GM23338 (cell line): Measurements from ENCODE around the gene FN3K.

ENCODE experiments used
- CREB1 ChIP-seq: fragments of 250-450 bp; sonication (Bioruptor Pico); IDR thresholded peaks from 2 replicates; pipeline ENCODE4 v1.5.0; 2020; ENCODE audit warnings: low read depth, mild to moderate bottlenecking, moderate library complexity
- EZH2 ChIP-seq: fragments of 200-600 bp; sonication (generic); IDR thresholded peaks from one replicate; pipeline ENCODE4 v1.8.0; 2017; ENCODE audit warnings: antibody characterized with exemption, mild to moderate bottlenecking, low read depth; ENCODE audit not compliant: unreplicated experiment
- EZH2phosphoT487 ChIP-seq: fragments of 200-600 bp; sonication (generic); IDR thresholded peaks from one replicate; pipeline ENCODE4 v1.8.1; 2018; ENCODE audit warnings: antibody characterized with exemption; ENCODE audit not compliant: unreplicated experiment
- JUNB ChIP-seq: IDR thresholded peaks from one replicate; pipeline ENCODE4 v1.6.1; 2016; ENCODE audit warnings: antibody characterized with exemption; ENCODE audit not compliant: unreplicated experiment
- NANOG ChIP-seq: IDR thresholded peaks from 2 replicates; pipeline ENCODE4 v1.6.1; 2016; ENCODE audit warnings: antibody characterized with exemption, borderline replicate concordance
- POLR2AphosphoS5 ChIP-seq: IDR thresholded peaks from 2 replicates; pipeline ENCODE4 v1.6.1; 2016; ENCODE audit warnings: antibody characterized with exemption, low read depth
- STAT1 ChIP-seq: IDR thresholded peaks from one replicate; pipeline ENCODE4 v1.6.1; 2016; ENCODE audit warnings: antibody characterized with exemption; ENCODE audit not compliant: unreplicated experiment
- ZNF114 ChIP-seq: fragments of 250-450 bp; sonication (Bioruptor Pico); IDR thresholded peaks from 2 replicates; pipeline ENCODE4 v1.5.0; 2020; ENCODE audit warnings: mild to moderate bottlenecking, moderate library complexity
- ZNF331 ChIP-seq: fragments of 250-450 bp; sonication (Bioruptor Pico); IDR thresholded peaks from 2 replicates; pipeline ENCODE4 v1.5.0; 2020; ENCODE audit warnings: low read depth, mild to moderate bottlenecking, moderate library complexity
- TF ChIP-seq, protein P1 (sequence below), 2 experiments: fragments of 200-600 bp in 1 of 2; sonication (generic) in 1 of 2; conservative IDR thresholded peaks; 2 replicates each; pipeline versions ENCODE4 v1.5.1 to v1.6.1; 2016 to 2017; ENCODE audit warnings: antibody characterized with exemption in 2 of 2, low read depth in 2 of 2, mild to moderate bottlenecking in 2 of 2, moderate library complexity in 1 of 2
- TF ChIP-seq, protein P2 (sequence below): IDR thresholded peaks from one replicate; pipeline ENCODE4 v1.6.1; 2018; ENCODE audit warnings: antibody characterized with exemption; ENCODE audit not compliant: unreplicated experiment
- TF ChIP-seq, protein P3 (sequence below): IDR thresholded peaks from 2 replicates; pipeline ENCODE4 v1.6.1; 2016; ENCODE audit warnings: antibody characterized with exemption
- TF ChIP-seq, protein P4 (sequence below): fragments of 250-450 bp; sonication (Bioruptor Pico); IDR thresholded peaks from 2 replicates; pipeline ENCODE4 v1.5.0; 2020; ENCODE audit warnings: mild to moderate bottlenecking, moderate library complexity

DNA sequence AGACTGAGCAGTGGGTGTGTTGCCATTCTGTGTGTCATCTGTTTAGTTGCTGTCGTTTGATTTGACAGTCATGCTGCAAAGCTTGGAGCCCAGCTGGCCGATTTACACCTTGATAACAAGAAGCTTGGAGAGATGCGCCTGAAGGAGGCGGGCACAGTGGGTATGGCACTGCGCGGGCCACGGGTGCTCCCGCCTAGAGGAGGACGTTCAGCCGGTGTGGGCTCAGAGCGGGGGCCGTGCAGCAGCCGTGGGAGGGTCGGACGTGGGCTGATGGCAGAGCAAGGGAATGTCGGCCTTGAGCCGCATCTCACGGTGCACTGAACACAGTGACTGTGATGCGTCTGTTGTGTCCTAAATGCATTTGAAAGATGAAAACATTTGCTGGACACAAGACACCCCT, 15.2 kb upstream of the FN3K start:
- TF ChIP-seq POLR2AphosphoS5 (no peak), EZH2phosphoT487 (no peak), STAT1 (no peak), EZH2 (no peak), NANOG (no peak), CREB1 (CRISPR knock-in tag) (no peak), ZNF331 (CRISPR knock-in tag) (no peak), JUNB (no peak), ZNF114 (CRISPR knock-in tag) (no peak)
- TF ChIP-seq, protein P1, sequence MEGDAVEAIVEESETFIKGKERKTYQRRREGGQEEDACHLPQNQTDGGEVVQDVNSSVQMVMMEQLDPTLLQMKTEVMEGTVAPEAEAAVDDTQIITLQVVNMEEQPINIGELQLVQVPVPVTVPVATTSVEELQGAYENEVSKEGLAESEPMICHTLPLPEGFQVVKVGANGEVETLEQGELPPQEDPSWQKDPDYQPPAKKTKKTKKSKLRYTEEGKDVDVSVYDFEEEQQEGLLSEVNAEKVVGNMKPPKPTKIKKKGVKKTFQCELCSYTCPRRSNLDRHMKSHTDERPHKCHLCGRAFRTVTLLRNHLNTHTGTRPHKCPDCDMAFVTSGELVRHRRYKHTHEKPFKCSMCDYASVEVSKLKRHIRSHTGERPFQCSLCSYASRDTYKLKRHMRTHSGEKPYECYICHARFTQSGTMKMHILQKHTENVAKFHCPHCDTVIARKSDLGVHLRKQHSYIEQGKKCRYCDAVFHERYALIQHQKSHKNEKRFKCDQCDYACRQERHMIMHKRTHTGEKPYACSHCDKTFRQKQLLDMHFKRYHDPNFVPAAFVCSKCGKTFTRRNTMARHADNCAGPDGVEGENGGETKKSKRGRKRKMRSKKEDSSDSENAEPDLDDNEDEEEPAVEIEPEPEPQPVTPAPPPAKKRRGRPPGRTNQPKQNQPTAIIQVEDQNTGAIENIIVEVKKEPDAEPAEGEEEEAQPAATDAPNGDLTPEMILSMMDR (conservative IDR thresholded peaks at IDR 0.05; ENCODE audit: low read depth in 2 of 2) = no peak
- TF ChIP-seq, protein P2, sequence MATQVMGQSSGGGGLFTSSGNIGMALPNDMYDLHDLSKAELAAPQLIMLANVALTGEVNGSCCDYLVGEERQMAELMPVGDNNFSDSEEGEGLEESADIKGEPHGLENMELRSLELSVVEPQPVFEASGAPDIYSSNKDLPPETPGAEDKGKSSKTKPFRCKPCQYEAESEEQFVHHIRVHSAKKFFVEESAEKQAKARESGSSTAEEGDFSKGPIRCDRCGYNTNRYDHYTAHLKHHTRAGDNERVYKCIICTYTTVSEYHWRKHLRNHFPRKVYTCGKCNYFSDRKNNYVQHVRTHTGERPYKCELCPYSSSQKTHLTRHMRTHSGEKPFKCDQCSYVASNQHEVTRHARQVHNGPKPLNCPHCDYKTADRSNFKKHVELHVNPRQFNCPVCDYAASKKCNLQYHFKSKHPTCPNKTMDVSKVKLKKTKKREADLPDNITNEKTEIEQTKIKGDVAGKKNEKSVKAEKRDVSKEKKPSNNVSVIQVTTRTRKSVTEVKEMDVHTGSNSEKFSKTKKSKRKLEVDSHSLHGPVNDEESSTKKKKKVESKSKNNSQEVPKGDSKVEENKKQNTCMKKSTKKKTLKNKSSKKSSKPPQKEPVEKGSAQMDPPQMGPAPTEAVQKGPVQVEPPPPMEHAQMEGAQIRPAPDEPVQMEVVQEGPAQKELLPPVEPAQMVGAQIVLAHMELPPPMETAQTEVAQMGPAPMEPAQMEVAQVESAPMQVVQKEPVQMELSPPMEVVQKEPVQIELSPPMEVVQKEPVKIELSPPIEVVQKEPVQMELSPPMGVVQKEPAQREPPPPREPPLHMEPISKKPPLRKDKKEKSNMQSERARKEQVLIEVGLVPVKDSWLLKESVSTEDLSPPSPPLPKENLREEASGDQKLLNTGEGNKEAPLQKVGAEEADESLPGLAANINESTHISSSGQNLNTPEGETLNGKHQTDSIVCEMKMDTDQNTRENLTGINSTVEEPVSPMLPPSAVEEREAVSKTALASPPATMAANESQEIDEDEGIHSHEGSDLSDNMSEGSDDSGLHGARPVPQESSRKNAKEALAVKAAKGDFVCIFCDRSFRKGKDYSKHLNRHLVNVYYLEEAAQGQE = no peak
- TF ChIP-seq, protein P3, sequence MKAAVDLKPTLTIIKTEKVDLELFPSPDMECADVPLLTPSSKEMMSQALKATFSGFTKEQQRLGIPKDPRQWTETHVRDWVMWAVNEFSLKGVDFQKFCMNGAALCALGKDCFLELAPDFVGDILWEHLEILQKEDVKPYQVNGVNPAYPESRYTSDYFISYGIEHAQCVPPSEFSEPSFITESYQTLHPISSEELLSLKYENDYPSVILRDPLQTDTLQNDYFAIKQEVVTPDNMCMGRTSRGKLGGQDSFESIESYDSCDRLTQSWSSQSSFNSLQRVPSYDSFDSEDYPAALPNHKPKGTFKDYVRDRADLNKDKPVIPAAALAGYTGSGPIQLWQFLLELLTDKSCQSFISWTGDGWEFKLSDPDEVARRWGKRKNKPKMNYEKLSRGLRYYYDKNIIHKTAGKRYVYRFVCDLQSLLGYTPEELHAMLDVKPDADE = no peak
- TF ChIP-seq, protein P4, sequence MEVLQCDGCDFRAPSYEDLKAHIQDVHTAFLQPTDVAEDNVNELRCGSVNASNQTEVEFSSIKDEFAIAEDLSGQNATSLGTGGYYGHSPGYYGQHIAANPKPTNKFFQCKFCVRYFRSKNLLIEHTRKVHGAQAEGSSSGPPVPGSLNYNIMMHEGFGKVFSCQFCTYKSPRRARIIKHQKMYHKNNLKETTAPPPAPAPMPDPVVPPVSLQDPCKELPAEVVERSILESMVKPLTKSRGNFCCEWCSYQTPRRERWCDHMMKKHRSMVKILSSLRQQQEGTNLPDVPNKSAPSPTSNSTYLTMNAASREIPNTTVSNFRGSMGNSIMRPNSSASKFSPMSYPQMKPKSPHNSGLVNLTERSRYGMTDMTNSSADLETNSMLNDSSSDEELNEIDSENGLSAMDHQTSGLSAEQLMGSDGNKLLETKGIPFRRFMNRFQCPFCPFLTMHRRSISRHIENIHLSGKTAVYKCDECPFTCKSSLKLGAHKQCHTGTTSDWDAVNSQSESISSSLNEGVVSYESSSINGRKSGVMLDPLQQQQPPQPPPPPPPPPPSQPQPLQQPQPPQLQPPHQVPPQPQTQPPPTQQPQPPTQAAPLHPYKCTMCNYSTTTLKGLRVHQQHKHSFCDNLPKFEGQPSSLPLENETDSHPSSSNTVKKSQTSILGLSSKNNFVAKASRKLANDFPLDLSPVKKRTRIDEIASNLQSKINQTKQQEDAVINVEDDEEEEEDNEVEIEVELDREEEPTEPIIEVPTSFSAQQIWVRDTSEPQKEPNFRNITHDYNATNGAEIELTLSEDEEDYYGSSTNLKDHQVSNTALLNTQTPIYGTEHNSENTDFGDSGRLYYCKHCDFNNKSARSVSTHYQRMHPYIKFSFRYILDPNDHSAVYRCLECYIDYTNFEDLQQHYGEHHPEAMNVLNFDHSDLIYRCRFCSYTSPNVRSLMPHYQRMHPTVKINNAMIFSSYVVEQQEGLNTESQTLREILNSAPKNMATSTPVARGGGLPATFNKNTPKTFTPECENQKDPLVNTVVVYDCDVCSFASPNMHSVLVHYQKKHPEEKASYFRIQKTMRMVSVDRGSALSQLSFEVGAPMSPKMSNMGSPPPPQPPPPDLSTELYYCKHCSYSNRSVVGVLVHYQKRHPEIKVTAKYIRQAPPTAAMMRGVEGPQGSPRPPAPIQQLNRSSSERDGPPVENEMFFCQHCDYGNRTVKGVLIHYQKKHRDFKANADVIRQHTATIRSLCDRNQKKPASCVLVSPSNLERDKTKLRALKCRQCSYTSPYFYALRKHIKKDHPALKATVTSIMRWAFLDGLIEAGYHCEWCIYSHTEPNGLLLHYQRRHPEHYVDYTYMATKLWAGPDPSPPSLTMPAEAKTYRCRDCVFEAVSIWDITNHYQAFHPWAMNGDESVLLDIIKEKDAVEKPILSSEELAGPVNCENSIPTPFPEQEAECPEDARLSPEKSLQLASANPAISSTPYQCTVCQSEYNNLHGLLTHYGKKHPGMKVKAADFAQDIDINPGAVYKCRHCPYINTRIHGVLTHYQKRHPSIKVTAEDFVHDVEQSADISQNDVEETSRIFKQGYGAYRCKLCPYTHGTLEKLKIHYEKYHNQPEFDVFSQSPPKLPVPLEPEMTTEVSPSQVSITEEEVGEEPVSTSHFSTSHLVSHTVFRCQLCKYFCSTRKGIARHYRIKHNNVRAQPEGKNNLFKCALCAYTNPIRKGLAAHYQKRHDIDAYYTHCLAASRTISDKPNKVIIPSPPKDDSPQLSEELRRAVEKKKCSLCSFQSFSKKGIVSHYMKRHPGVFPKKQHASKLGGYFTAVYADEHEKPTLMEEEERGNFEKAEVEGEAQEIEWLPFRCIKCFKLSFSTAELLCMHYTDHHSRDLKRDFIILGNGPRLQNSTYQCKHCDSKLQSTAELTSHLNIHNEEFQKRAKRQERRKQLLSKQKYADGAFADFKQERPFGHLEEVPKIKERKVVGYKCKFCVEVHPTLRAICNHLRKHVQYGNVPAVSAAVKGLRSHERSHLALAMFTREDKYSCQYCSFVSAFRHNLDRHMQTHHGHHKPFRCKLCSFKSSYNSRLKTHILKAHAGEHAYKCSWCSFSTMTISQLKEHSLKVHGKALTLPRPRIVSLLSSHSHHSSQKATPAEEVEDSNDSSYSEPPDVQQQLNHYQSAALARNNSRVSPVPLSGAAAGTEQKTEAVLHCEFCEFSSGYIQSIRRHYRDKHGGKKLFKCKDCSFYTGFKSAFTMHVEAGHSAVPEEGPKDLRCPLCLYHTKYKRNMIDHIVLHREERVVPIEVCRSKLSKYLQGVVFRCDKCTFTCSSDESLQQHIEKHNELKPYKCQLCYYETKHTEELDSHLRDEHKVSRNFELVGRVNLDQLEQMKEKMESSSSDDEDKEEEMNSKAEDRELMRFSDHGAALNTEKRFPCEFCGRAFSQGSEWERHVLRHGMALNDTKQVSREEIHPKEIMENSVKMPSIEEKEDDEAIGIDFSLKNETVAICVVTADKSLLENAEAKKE (CRISPR knock-in tag) = no peak
